Fibroblast of lung (primary cell): Measurements from ENCODE around the gene PPP2R5D. TPM values are rescaled to one million over a fixed set of nuclear protein-coding genes. Genes with fewer than 3 reads are reported as not detected.

Source experiments
- DNase-seq, 2 donors: peaks; one replicate each; pipeline versions ENCODE4 v3.0.0 to v3.0.0-alpha.2; 2010; ENCODE audit warnings: low read depth in 2 of 2
- H2AFZ ChIP-seq: 2 replicates; pipeline ENCODE4 v1.5.1; 2012; ENCODE audit warnings: low read length, control low read depth, inconsistent platforms
- H3K27ac ChIP-seq: 2 replicates; pipeline ENCODE4 v1.5.1; 2011; ENCODE audit warnings: low read length, control low read depth; ENCODE audit not compliant: insufficient read depth
- H3K27me3 ChIP-seq: 2 replicates; pipeline ENCODE4 v1.5.1; 2011; ENCODE audit warnings: mild to moderate bottlenecking, low read length; ENCODE audit not compliant: control insufficient read depth, insufficient read depth
- H3K36me3 ChIP-seq: 2 replicates; pipeline ENCODE4 v1.5.1; 2011; ENCODE audit warnings: low read length; ENCODE audit not compliant: control insufficient read depth, insufficient read depth
- H3K4me1 ChIP-seq: 2 replicates; pipeline ENCODE4 v1.5.1; 2011; ENCODE audit warnings: low read length; ENCODE audit not compliant: control insufficient read depth, insufficient read depth; ENCODE audit errors: extremely low read depth
- H3K4me2 ChIP-seq: 2 replicates; pipeline ENCODE4 v1.5.1; 2011; ENCODE audit warnings: low read length, control low read depth; ENCODE audit not compliant: insufficient read depth; ENCODE audit errors: extremely low read depth
- H3K4me3 ChIP-seq, 4 experiments: fragments of 200-600 bp in 1 of 4; sonication (generic) in 1 of 4; replicated peaks in 1 of 4; 2 replicates each; pipeline ENCODE4 v1.5.1; 2011 to 2016; ENCODE audit warnings: low read length in 4 of 4, low read depth in 3 of 4, mild to moderate bottlenecking in 3 of 4, control low read depth in 2 of 4, inconsistent platforms in 1 of 4, mixed read lengths in 1 of 4; ENCODE audit not compliant: insufficient read depth in 1 of 4; ENCODE audit errors: control extremely low read depth in 1 of 4
- H3K79me2 ChIP-seq: 2 replicates; pipeline ENCODE4 v1.5.1; 2012; ENCODE audit warnings: mild to moderate bottlenecking, low read length, inconsistent platforms; ENCODE audit not compliant: control insufficient read depth, insufficient read depth
- H3K9ac ChIP-seq: 2 replicates; pipeline ENCODE4 v1.5.1; 2011; ENCODE audit warnings: mild to moderate bottlenecking, low read length, control low read depth; ENCODE audit not compliant: insufficient read depth
- H3K9me3 ChIP-seq: 2 replicates; pipeline ENCODE4 v1.5.1; 2012; ENCODE audit warnings: low read depth, low read length; ENCODE audit not compliant: control insufficient read depth, insufficient read depth
- H4K20me1 ChIP-seq: 2 replicates; pipeline ENCODE4 v1.5.1; 2011; ENCODE audit warnings: low read length; ENCODE audit not compliant: control insufficient read depth, insufficient read depth; ENCODE audit errors: extremely low read depth
- EZH2 ChIP-seq: IDR thresholded peaks from 2 replicates; pipeline ENCODE4 v1.5.1; 2012; ENCODE audit warnings: low read length, control low read depth, mild to moderate bottlenecking; ENCODE audit errors: missing control alignments
- polyA plus RNA-seq, 2 donors: library from polyadenylated mRNA; depleted of rRNA in 1 of 2; stranded (reverse) in 1 of 2; unstranded in 1 of 2; fragments of >200 nt; gene quantifications; 2 replicates each; pipeline ENCODE4 v1.2.1, GENCODE V29; 2011 to 2012; ENCODE audit warnings: missing spikeins in 1 of 2
- total RNA-seq: library from RNA; depleted of rRNA; stranded (reverse); fragments of >200 nt; gene quantifications from 2 replicates; pipeline ENCODE4 v1.2.1, GENCODE V29; 2014
- TF ChIP-seq, protein P1 (sequence below), 2 donors: IDR thresholded peaks in 1 of 2; conservative IDR thresholded peaks in 1 of 2; 1 replicate in 1 of 2; 2 replicates in 1 of 2; pipeline ENCODE4 v1.5.1; 2011 to 2012; ENCODE audit warnings: low read length in 2 of 2, control low read depth in 1 of 2, inconsistent platforms in 1 of 2, low read depth in 1 of 2, mild to moderate bottlenecking in 1 of 2

Gene PPP2R5D
- total and polyA plus RNA-seq, 2 donors (not counting 1 experiment from before 2014, with no cell fraction given): 27.1 to 39.3 TPM

DNA sequence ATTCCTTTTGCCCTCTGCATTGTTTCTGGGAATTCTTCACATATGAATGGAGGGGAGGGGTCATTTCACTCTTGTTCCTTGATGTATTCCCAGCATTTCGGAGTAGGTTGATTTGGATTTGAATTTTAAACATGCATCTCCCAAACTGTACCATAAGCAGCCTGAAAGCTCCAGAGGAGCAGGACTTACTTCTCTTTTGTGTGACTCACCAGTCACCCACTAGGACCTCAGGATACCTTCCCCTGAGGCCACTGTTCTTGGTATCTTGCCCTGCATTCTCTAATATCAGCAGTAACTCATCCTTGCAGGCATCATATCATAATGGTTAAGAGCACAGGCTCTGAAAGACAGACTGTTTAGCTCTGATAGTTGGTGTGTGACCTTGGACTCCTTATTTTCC, 74.2 kb downstream of the PPP2R5D start:
- peaks cover 14% of the 10 kb centered on the region for H3K79me2 ChIP-seq
- H3K36me3 ChIP-seq: peaks cover 6% of the 10 kb centered on the region
- no peaks in the 10 kb centered on the region for H3K27me3 ChIP-seq
- no peak overlapping the region for H3K9ac ChIP-seq
- H3K4me1 ChIP-seq: peaks cover 13% of the 10 kb centered on the region
- H3K9me3 ChIP-seq: no peaks in the 10 kb centered on the region
- H2AFZ ChIP-seq: no peak overlapping the region
- H3K4me3 ChIP-seq: peak overlapping the region; percentile 59 to 99 (median 88)
- peak overlapping the region; percentile 69 for H3K27ac ChIP-seq
- DNase-seq: no peak
- TF ChIP-seq EZH2: no peak
- TF ChIP-seq, protein P1, sequence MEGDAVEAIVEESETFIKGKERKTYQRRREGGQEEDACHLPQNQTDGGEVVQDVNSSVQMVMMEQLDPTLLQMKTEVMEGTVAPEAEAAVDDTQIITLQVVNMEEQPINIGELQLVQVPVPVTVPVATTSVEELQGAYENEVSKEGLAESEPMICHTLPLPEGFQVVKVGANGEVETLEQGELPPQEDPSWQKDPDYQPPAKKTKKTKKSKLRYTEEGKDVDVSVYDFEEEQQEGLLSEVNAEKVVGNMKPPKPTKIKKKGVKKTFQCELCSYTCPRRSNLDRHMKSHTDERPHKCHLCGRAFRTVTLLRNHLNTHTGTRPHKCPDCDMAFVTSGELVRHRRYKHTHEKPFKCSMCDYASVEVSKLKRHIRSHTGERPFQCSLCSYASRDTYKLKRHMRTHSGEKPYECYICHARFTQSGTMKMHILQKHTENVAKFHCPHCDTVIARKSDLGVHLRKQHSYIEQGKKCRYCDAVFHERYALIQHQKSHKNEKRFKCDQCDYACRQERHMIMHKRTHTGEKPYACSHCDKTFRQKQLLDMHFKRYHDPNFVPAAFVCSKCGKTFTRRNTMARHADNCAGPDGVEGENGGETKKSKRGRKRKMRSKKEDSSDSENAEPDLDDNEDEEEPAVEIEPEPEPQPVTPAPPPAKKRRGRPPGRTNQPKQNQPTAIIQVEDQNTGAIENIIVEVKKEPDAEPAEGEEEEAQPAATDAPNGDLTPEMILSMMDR (conservative IDR thresholded peaks at IDR 0.05 in 1 of 2, IDR thresholded peaks at IDR 0.05 in 1 of 2; ENCODE audit: low read depth in 1 of 2, low read length in 2 of 2): no peak
- peak overlapping the region; percentile 46 for H3K4me2 ChIP-seq
- no peaks in the 10 kb centered on the region for H4K20me1 ChIP-seq

DNA sequence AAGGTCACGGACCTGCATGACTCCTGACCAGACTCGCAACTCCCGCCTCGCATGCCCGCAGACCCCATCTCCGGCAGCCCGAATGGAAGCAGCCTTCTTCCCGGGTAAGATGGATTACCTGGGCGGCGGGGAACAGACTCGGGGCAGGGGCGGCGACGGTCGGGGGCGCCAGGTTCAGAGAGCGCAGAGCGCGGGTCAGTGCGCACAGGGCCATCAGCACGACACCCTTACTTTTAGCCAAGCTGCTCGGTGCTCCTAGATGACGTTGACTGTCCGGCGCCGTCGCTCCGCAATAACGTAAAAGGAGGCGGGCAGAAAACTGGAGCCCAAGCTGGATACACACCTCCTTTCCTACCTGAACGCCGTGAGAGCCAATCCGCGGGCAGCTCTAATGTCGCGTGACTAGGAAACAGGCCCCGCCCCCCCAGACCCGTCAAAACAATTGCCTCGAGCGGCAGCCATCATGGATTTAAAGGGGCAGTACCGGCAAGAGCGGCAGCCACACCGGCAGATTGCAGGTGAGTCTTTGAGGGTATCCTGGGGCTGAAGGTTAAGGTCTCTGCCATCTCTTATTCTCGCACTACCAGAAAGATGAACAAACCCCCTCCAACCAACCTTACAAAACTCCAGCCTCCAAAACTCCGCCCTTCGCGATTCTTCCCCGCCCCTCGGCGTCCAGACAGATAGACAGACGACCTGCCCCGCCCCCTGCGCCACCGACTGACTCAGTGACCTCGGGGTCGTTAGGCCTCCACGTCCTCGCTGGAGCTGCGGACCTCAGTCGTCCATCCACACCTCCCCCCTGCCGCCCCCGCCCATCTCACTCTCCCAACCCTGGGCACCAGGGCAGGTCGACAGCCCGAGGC, 75.0 kb downstream of the PPP2R5D start, which contains the start of the genes KLC4 and MRPL2:
Gene KLC4, plus strand, starts transcription at position 464 of the 866 bp plus-strand sequence. CDS start 1,705 bp downstream, outside the sequence.
Gene MRPL2, minus strand, starts transcription at position 267 of the 866 bp plus-strand sequence. Its CDS starts 53 bp downstream, at position 214.
- peak within 1 kb of the TSS; percentile 82 for H3K9ac ChIP-seq
- H3K27me3 ChIP-seq: no peaks in the 10 kb centered on the region
- peaks cover 14% of the 10 kb centered on the region for H3K79me2 ChIP-seq
- peak within 1 kb of the TSS; percentile 73 for H3K27ac ChIP-seq
- peak; percentile 98 for DNase-seq
- TF ChIP-seq, protein P1 (conservative IDR thresholded peaks at IDR 0.05 in 1 of 2, IDR thresholded peaks at IDR 0.05 in 1 of 2; ENCODE audit: low read depth in 1 of 2, low read length in 2 of 2): no peak
- TF ChIP-seq EZH2: no peak
- H3K4me3 ChIP-seq: peak within 1 kb of the TSS; percentile 61 to 99 (median 88)
- H4K20me1 ChIP-seq: no peaks in the 10 kb centered on the region
- peaks cover 5% of the 10 kb centered on the region for H3K36me3 ChIP-seq
- H3K9me3 ChIP-seq: no peaks in the 10 kb centered on the region
- H2AFZ ChIP-seq: peak within 1 kb of the TSS; percentile 92
- H3K4me1 ChIP-seq: peaks cover 10% of the 10 kb centered on the region
- peak within 1 kb of the TSS; percentile 95 for H3K4me2 ChIP-seq

GRCh38 chr6:43060034-43060754, 75.8 kb downstream of the PPP2R5D start:
- Histone ChIP-seq H3K9me3 (no peaks in the 10 kb centered on the region), H3K36me3 (peaks cover 5% of the 10 kb centered on the region), H3K4me1 (peaks cover 10% of the 10 kb centered on the region), H3K4me3 (peak overlapping the region; percentile 61 to 99 (median 76)), H3K27ac (peak overlapping the region; percentile 73), H3K9ac (peak overlapping the region; percentile 69), H3K79me2 (peaks cover 14% of the 10 kb centered on the region), H4K20me1 (no peaks in the 10 kb centered on the region), H3K4me2 (peak overlapping the region; percentile 95), H3K27me3 (no peaks in the 10 kb centered on the region), H2AFZ (peak overlapping the region; percentile 92)
- peak; percentile 3 to 16 for DNase-seq
- TF ChIP-seq EZH2: no peak
- TF ChIP-seq, protein P1 (conservative IDR thresholded peaks at IDR 0.05 in 1 of 2, IDR thresholded peaks at IDR 0.05 in 1 of 2; ENCODE audit: low read depth in 1 of 2, low read length in 2 of 2): no peak
